Activated naive CD8-positive, alpha-beta T cell (primary cell): ENCODE measurements around the gene CSNK2A1.
"Not testable (repeated sequence)": the region's sequence is repeated elsewhere in the genome, so short reads cannot be mapped to it uniquely, and the experiment has no call there.

Experiments
- H3K27ac Mint-ChIP-seq: one replicate; pipeline ENCODE4 v1.8.0; 2021; ENCODE audit warnings: mixed read lengths
- H3K27me3 Mint-ChIP-seq: one replicate; pipeline ENCODE4 v1.8.0; 2021; ENCODE audit warnings: mixed read lengths
- H3K36me3 Mint-ChIP-seq: one replicate; pipeline ENCODE4 v1.8.0; 2021; ENCODE audit warnings: mixed read lengths
- H3K4me1 Mint-ChIP-seq: one replicate; pipeline ENCODE4 v1.8.0; 2021; ENCODE audit warnings: low read depth, mixed read lengths
- H3K4me3 Mint-ChIP-seq: one replicate; pipeline ENCODE4 v1.8.0; 2021; ENCODE audit warnings: mild to moderate bottlenecking, mixed read lengths
- H3K9me3 Mint-ChIP-seq: one replicate; pipeline ENCODE4 v1.8.0; 2021; ENCODE audit warnings: low read depth, mixed read lengths

Gene CSNK2A1

DNA sequence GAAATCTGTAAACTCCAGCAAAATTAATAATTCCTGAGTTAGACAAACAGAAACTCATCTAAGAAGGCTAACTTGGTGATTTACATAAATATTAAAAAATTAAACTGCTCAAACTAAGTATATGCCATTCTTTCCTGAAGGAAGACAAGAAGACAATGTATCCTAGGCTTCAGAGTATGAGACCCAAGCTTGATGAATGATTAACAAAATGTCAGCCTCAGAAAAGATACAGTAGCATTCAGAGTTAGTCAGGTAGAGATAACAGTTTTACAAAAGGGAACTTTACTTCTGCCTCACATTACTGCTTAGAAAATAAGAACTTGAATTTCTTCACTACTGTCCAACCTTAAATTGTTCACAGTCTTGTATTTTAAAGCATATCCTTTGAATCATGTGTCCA lies 12.0 kb downstream of the CSNK2A1 start:
- Mint-ChIP-seq H3K4me1 (peaks cover 69% of the 10 kb centered on the region), H3K27me3 (no peaks in the 10 kb centered on the region), H3K27ac (no peak overlapping the region)

DNA sequence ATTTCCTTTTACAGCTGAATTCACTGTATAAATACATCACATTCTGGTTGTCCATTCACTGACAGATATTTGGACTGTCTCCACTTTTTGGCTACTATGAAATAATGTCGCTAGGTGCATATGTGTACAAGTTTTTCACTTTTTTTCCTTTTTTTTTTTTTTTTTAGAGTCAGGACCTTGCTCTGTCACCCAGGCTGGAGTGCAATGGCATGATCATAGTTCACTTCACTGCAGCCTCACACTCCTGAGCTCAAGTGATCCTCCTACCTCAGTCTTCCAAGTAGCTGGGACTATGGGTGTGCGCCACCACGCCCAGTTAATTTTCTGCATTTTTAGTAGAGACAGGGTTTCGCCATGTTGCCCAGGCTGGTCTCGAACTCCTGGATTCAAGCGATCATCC lies 13.3 kb downstream of the CSNK2A1 start:
- Mint-ChIP-seq H3K4me3 (no peak overlapping the region), H3K27ac (peak overlapping the region; percentile 22), H3K36me3 (peaks cover 23% of the 10 kb centered on the region), H3K4me1 (peaks cover 58% of the 10 kb centered on the region), H3K27me3 (no peaks in the 10 kb centered on the region), H3K9me3 (peaks cover 13% of the 10 kb centered on the region)

More for the DNA sequence above, 12.0 kb downstream of the CSNK2A1 start:
- Mint-ChIP-seq H3K36me3 (peaks cover 23% of the 10 kb centered on the region), H3K4me3 (no peak overlapping the region), H3K9me3 (peaks cover 13% of the 10 kb centered on the region)

DNA sequence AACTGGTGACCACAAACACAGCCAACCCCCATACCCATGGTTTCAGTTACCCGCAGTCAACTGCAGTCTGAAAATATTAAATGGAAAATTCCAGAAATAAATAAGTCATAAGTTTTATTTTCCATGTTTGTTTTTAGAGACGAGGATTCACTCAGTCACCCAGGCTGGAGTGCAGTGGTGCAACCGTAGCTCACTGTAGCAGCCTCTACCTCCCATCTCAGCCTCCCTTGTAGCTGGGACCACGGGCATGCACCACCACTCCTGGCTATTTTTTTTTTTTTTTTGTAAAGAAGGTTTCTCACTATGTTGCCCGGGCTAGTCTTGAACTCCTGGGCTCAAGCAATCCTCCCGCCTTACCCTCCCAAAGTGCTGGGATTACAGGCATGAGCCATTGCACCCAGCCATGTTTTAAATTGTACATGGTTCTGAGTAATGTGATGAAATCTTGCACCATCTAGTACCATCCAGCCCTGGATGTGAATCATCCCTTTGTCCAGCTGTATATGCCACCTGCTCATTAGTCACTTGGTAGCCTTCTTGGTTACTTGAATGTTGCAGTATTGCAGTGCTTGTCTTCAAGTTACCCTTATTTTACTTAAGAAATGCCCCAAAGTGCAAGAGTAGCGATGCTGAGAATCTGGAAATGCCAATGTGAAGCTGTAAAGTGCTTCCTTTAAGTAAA lies 14.5 kb downstream of the CSNK2A1 start:
- Mint-ChIP-seq H3K27me3 (no peaks in the 10 kb centered on the region), H3K36me3 (peaks cover 23% of the 10 kb centered on the region), H3K4me1 (peaks cover 47% of the 10 kb centered on the region), H3K27ac (peak overlapping the region; percentile 72), H3K4me3 (no peak overlapping the region), H3K9me3 (peaks cover 13% of the 10 kb centered on the region)

DNA sequence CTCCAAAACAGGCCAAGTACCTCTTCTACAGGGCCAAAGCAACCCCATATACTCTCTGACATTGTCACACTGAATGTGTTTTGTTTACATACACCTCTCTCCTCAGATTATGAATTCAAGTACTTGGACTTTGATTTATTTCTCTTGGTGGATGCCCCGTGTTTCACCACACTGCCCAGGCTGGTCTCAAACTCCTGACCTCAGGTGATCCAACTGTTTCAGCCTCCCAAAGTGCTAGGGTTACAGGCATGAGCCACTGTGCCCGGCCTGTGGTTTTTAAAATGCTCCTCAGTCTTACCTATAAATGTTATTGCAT lies 16.1 kb downstream of the CSNK2A1 start:
- Mint-ChIP-seq H3K27ac (no peak overlapping the region), H3K4me3 (no peak overlapping the region), H3K9me3 (peaks cover 13% of the 10 kb centered on the region), H3K4me1 (peaks cover 35% of the 10 kb centered on the region), H3K27me3 (no peaks in the 10 kb centered on the region), H3K36me3 (peaks cover 30% of the 10 kb centered on the region)

DNA sequence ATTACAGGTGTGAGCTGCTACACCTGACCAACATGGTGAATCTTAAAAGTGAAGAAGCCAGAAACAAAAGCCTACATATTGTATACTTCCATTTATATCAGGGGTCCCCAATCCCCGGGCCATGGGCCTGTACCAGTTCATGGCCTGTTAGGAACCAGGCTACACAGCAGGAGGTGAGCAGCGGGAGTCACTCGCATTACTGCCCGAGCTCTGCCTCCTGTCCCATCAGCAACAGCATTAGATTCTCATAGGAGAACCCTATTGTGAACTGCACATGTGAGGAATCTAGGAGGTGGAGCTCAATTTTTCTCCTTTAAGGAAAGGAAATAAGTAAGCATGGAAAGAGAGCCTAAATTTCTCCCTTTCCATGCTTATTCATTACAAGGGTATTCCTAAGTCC lies 21.7 kb downstream of the CSNK2A1 start:
- H3K4me1 Mint-ChIP-seq, result peaks cover 25% of the 10 kb centered on the region
- peaks cover 8% of the 10 kb centered on the region for H3K9me3 Mint-ChIP-seq
- peaks cover 34% of the 10 kb centered on the region for H3K36me3 Mint-ChIP-seq
- H3K27me3 Mint-ChIP-seq, result no peaks in the 10 kb centered on the region
- no peak overlapping the region for H3K27ac Mint-ChIP-seq
- no peak overlapping the region for H3K4me3 Mint-ChIP-seq

DNA sequence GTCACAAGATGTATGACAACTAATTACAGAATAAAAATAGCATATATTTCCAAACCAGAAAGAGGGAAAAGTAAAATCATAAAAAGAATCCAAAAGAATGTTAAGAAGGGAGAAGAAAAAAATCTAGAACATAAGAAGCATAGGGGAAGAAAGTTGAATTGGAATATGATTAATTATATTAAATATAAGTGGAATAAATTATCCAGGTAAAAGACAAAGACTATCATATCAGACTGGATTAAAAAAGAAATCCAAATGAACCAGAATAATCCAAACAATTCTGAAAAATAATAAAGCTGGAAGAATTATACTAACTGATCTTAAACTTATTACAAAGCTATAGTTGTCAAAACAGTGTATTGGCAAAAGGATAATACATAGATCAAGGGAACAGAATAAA lies 23.6 kb downstream of the CSNK2A1 start:
- H3K27me3 Mint-ChIP-seq, result no peaks in the 10 kb centered on the region
- H3K4me1 Mint-ChIP-seq, result peaks cover 42% of the 10 kb centered on the region
- H3K27ac Mint-ChIP-seq, result no peak overlapping the region
- peaks cover 34% of the 10 kb centered on the region for H3K36me3 Mint-ChIP-seq
- no peak overlapping the region for H3K4me3 Mint-ChIP-seq
- H3K9me3 Mint-ChIP-seq, result peaks cover 8% of the 10 kb centered on the region

DNA sequence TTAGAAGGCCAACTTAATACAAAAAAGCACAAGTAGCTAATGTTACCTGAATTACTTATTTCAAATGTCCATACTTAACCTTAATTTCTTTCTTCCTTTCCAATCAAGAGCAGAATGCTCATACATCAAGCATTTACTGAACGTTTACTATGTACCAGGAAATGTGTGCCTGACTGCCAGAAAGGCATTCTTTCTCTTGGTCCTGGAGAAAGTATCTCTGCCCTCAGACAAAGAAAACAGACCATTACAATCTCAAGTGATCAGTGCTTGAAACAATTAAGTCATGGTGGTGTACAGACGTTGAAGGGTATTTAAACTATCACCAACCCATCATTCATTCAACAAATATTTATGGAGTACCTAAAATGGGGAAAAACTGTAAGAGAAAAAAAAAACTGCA lies 26.4 kb downstream of the CSNK2A1 start:
- Mint-ChIP-seq H3K27me3 (no peaks in the 10 kb centered on the region), H3K4me3 (no peak overlapping the region), H3K9me3 (peaks cover 8% of the 10 kb centered on the region), H3K36me3 (peaks cover 25% of the 10 kb centered on the region), H3K27ac (no peak overlapping the region), H3K4me1 (peaks cover 60% of the 10 kb centered on the region)

DNA sequence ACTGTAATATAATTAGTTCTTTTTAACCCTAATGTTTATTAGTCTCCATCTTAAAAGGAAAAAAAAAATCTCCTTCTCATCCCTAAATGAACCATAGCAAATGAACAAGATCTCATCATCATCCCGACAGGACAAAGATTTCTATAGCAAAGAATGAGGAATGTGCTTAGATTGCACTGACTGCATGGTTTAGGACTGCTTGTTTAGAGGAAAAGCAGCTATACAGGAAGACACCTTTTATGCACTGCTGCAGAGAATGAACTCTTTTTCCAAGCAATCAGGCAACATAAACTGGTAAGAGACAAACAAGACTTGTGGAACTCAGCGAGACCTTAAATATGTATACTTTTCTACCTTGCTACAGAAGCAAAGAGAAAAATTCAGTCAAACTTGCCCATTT lies 26.8 kb downstream of the CSNK2A1 start:
- no peak overlapping the region for H3K27ac Mint-ChIP-seq
- H3K9me3 Mint-ChIP-seq, result peaks cover 8% of the 10 kb centered on the region
- peaks cover 21% of the 10 kb centered on the region for H3K36me3 Mint-ChIP-seq
- H3K4me3 Mint-ChIP-seq, result no peak overlapping the region
- H3K4me1 Mint-ChIP-seq, result peaks cover 63% of the 10 kb centered on the region
- no peaks in the 10 kb centered on the region for H3K27me3 Mint-ChIP-seq

DNA sequence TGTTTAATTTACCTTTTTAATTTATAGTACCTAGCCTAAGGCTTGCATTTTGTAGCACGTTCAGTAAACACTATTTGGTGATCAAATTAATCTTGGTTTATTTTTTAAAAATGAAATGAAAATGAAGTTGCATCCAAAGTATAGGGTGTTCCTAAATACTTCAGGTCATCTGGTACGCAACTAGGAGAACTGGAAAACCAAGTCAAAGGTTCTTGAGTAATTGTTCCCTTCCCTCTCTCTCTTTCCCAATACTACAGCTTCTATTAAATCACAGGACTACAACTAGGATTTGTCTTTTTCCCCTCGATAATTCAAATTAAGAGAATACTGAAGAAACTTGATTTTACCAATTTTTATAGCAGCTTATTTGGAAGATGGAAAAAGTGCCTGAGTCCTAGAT lies 27.9 kb downstream of the CSNK2A1 start:
- Mint-ChIP-seq H3K36me3 (peaks cover 13% of the 10 kb centered on the region), H3K4me1 (peaks cover 66% of the 10 kb centered on the region), H3K27ac (no peak overlapping the region)

DNA sequence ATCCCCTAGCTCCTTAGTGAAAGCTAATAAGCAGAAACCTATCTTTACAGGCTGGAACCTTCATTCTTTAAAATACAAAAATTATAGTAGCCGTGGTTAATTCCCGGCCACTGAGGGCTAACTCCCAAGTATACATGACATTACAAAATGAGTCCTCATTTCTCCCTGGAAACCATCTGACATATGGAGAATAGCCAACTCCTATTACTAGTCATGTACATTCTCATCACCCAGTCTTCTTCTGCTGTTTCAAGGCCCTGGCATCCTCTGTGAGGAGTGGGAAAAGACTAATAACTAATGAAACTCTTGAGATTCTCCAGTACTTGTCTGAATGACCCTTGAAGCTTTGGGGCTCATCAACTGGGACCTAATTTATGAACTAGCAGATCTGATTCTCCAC lies 30.2 kb downstream of the CSNK2A1 start:
- H3K4me1 Mint-ChIP-seq, result peaks cover 66% of the 10 kb centered on the region
- no peaks in the 10 kb centered on the region for H3K9me3 Mint-ChIP-seq
- H3K27ac Mint-ChIP-seq, result peak overlapping the region; percentile 6
- H3K27me3 Mint-ChIP-seq, result no peaks in the 10 kb centered on the region
- H3K36me3 Mint-ChIP-seq, result peaks cover 2% of the 10 kb centered on the region
- no peak overlapping the region for H3K4me3 Mint-ChIP-seq

More for the DNA sequence above, 27.9 kb downstream of the CSNK2A1 start:
- Mint-ChIP-seq H3K4me3 (no peak overlapping the region), H3K9me3 (no peaks in the 10 kb centered on the region), H3K27me3 (no peaks in the 10 kb centered on the region)

DNA sequence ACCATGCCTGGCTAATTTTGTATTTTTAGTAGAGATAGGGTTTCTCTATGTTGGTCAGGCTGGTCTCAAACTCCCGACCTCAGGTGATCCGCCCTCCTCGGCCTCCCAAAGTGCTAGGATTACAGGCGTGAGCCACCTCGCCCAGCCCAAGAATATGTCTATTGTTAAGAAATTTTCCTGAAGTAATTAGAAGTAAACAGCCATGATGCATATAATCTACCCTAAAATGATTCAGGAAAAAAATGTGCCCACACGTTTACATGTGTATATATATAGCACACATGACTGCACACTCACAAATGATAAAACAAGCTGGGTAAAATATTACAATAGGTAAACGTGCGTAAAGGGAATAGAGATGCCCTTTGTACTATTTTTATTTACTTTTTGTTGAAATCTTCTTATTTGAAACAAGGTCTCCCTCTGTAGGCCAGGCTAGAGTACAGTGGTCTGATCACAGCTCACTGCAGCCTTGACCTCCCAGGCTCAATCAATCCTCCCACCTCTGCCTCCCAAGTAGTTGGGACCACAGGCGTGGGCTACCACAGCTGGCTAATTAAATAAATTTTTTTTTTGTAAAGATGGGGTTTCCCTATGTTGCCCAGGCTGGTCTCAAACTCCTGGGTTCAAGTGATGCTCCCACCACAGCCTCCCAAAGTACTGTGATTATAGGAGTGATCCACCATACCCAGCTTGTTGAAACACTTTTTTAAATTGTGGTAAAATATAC lies 33.1 kb downstream of the CSNK2A1 start:
- H3K4me1 Mint-ChIP-seq, result peaks cover 41% of the 10 kb centered on the region
- H3K4me3 Mint-ChIP-seq, result not testable (repeated sequence)

DNA sequence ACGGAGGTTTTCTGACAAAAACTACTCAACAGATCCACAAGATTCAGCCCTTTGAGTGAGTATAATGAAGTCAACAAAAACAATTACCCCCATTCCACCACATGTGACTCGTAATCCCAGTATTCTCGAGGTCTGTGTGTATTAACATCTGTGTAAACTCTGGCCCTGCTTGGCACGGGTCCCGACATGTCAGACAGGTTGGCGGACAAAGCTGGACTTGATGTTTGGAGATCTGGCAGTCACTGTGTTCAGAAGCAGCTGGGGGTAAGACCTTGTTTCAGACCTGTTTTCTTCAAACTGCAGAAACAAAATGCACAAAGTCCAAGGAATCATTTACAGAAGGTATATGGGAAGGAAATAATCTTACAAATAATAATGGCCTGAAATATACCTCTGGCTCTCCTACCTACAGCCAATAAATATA lies 35.2 kb downstream of the CSNK2A1 start:
- H3K4me1 Mint-ChIP-seq, result peaks cover 24% of the 10 kb centered on the region
- not testable (repeated sequence) for H3K27ac Mint-ChIP-seq, H3K27me3 Mint-ChIP-seq, H3K4me3 Mint-ChIP-seq, H3K9me3 Mint-ChIP-seq, H3K36me3 Mint-ChIP-seq

More for the DNA sequence above, 33.1 kb downstream of the CSNK2A1 start:
- H3K27ac Mint-ChIP-seq, H3K27me3 Mint-ChIP-seq, H3K36me3 Mint-ChIP-seq, H3K9me3 Mint-ChIP-seq: not testable (repeated sequence)

DNA sequence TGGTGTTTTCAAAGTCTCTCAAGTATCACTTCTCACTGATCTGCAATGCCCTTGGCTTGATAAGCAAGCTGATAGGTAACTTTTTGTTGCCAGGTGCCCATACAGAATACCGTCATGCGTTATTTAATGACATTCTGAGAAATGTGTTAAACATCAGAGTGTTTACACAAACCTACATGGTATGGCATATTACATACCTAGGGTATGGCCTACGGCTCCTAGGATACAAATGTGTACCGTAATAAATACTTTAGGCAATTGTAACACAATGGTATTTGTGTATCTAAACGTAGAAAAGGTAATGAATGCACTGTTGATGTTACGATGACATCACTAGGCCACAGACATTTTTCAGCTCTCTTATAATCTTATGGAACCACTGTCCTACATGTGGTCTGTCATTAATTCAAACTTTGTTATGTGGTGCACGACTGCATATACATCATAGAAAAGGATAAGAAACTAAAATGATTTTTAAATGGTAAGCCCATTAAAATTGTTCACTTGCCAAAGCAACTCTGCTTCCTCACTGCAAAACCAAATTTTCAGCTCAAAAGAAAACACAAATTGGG lies 35.7 kb downstream of the CSNK2A1 start:
- no peaks in the 10 kb centered on the region for H3K9me3 Mint-ChIP-seq
- H3K27me3 Mint-ChIP-seq, result no peaks in the 10 kb centered on the region
- H3K36me3 Mint-ChIP-seq, result peaks cover 1% of the 10 kb centered on the region
- H3K4me3 Mint-ChIP-seq, result no peak overlapping the region
- H3K27ac Mint-ChIP-seq, result no peak overlapping the region
- peaks cover 21% of the 10 kb centered on the region for H3K4me1 Mint-ChIP-seq

DNA sequence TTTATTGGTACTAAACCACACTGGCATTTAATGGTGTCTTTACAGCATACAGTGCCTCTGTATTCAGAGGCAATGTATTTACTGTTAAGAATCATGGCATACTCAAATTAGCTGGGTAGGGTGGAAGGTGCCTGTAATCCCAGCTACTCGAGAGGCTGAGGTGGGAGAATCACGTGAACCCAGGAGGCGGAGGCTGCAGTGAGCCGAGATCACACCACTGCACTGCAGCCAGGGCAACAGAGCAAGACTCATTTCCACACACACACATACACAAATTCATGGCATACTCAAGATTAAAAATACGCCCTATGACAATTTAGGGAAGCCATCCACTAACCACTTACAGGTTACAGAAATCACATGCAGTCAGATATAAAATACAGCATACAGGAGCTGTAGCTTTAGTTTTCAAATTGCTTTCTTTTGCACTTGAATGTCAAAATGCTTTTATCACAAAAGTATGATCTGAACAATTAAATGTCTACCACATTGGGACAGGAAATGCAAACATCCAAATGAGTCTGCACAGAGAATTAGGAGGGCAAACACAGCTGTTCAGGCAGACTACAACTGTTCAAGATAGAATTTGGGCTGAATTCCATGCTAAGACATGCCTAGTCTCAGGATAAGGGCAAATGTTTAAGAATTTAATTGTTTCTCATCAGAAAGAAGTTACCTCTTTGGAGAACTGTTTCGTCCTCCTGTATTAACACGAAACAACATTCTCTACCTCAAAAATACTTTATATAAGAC lies 36.4 kb downstream of the CSNK2A1 start:
- Mint-ChIP-seq H3K27ac (no peak overlapping the region), H3K36me3 (peaks cover 5% of the 10 kb centered on the region), H3K9me3 (no peaks in the 10 kb centered on the region)

DNA sequence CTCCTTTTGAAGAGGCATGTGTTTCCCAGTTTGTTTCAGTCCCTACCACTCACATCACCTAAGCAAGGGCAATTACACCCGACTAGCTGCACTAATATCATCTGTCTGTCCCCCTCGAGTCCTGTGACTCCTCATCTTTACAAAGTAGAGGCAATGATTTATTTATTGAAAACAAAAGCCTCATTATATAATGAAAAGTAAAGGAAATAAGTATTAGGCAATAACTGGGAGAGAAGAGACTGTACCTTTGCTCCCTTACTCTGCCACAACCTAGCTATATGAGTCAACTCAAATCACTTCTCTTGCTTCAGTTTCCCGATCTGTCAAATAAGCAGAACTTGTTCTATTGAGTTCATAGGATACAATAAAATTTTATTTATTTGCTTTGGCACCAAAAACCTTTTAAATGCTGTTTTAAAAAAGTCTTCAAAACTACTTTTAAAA lies 38.9 kb downstream of the CSNK2A1 start:
- Mint-ChIP-seq H3K4me1 (peaks cover 3% of the 10 kb centered on the region), H3K4me3 (no peak overlapping the region), H3K36me3 (peaks cover 5% of the 10 kb centered on the region), H3K9me3 (no peaks in the 10 kb centered on the region), H3K27me3 (no peaks in the 10 kb centered on the region), H3K27ac (no peak overlapping the region)

More for the DNA sequence above, 36.4 kb downstream of the CSNK2A1 start:
- Mint-ChIP-seq H3K4me3 (no peak overlapping the region), H3K4me1 (peaks cover 15% of the 10 kb centered on the region), H3K27me3 (no peaks in the 10 kb centered on the region)
